CD4-positive, alpha-beta T cell treated with Interleukin-4 for 1 hour (primary cell): ENCODE measurements around the gene CNN3.
A peak's percentile ranks its signal among the peaks of the same experiment; 100 is the strongest.
"Not testable (repeated sequence)": the region's sequence is repeated elsewhere in the genome, so short reads cannot be mapped to it uniquely, and the experiment has no call there.

Source experiments
- DNase-seq, 2 donors: peaks; one replicate each; pipeline ENCODE4 v3.0.0-alpha.2; 2020 to 2022

CNN3 gene

GRCh38 chr1:94949681-94950661 is 23.1 kb upstream of the CNN3 start:
- DNase-seq = no peak

GRCh38 chr1:94947437-94947836 is 20.5 kb upstream of the CNN3 start:
- no peak for DNase-seq

GRCh38 chr1:94946886-94947285 is 20.0 kb upstream of the CNN3 start:
- DNase-seq = no peak

- DNase-seq = no peak
Observed at GRCh38 chr1:94942171-94943128, 15.5 kb upstream of the CNN3 start.

- DNase-seq = not testable (repeated sequence)
Observed at GRCh38 chr1:94941480-94941879, 14.6 kb upstream of the CNN3 start.

GRCh38 chr1:94940738-94941137 is 13.8 kb upstream of the CNN3 start:
- no peak for DNase-seq

GRCh38 chr1:94937820-94938219 is 10.9 kb upstream of the CNN3 start:
- no peak for DNase-seq

- no peak for DNase-seq
Observed at GRCh38 chr1:94936861-94937620, 10.1 kb upstream of the CNN3 start.

- DNase-seq = no peak
Observed at GRCh38 chr1:94935476-94935875, 8.6 kb upstream of the CNN3 start.

GRCh38 chr1:94935034-94935433 is 8.1 kb upstream of the CNN3 start:
- DNase-seq = no peak

GRCh38 chr1:94934551-94934950 is 7.6 kb upstream of the CNN3 start:
- DNase-seq = no peak

GRCh38 chr1:94931254-94931841 is 4.4 kb upstream of the CNN3 start:
- DNase-seq = no peak

GRCh38 chr1:94929351-94930217 is 2.7 kb upstream of the CNN3 start:
- DNase-seq = no peak

- no peak for DNase-seq
Observed at GRCh38 chr1:94928293-94928939, 1.5 kb upstream of the CNN3 start.

- no peak for DNase-seq
Observed at GRCh38 chr1:94927405-94928175, 680 bp upstream of the CNN3 start.

GRCh38 chr1:94926126-94926914 is 590 bp downstream of the CNN3 start:
- peak in 1 of 2 donors; percentile 10 for DNase-seq

GRCh38 chr1:94925561-94926125 is 1.3 kb downstream of the CNN3 start:
- DNase-seq = peak in 1 of 2 donors; percentile 23

GRCh38 chr1:94925004-94925403 is 1.9 kb downstream of the CNN3 start:
- no peak for DNase-seq
